ENCODE data around the gene CLEC4A.
"Not testable (repeated sequence)": the region's sequence is repeated elsewhere in the genome, so short reads cannot be mapped to it uniquely, and the experiment has no call there.

GRCh38 chr12:8133636-8134397 is 10.4 kb downstream of the CLEC4A start:
- not testable (repeated sequence) for TF ChIP-seq CTCF, POLR2A (IDR thresholded peaks at IDR 0.05)
